IMR-90 (cell line): Measurements from ENCODE around the gene TMEM92. TPM values are rescaled to one million over a fixed set of nuclear protein-coding genes. Genes with fewer than 3 reads are reported as not detected.

Experiments used
- ATAC-seq: fragments of 200-7000 bp; cut with Tn5 transposase; 2 replicates; pipeline ENCODE4 v1.9.1; 2020; ENCODE audit warnings: low read depth, mild to moderate bottlenecking, moderate library complexity
- BruUV-seq: library from RNA; stranded (reverse); fragments of 400-500 nt; replicated peaks from 2 replicates; lab custom pipeline; 2021; lab: Mats Ljungman, UMichigan
- CTCF ChIA-PET: fragments of 300-600 bp; formaldehyde crosslinking; extraction: SDS; loops from one replicate; lab custom pipeline; 2021; ENCODE audit warnings: antibody characterized with exemption; lab: Yijun Ruan, JAX
- POLR2A ChIA-PET: fragments of 300-600 bp; sonication (Branson Sonifier 250); formaldehyde crosslinking; loops from one replicate; lab custom pipeline; 2022; ENCODE audit warnings: antibody characterized with exemption; ENCODE audit not compliant: unreplicated experiment; lab: Charles Lee
- DNase-seq: peaks from one replicate; pipeline ENCODE4 v3.0.0; 2013
- H2AFZ ChIP-seq: replicated peaks from 2 replicates; pipeline ENCODE3; 2013; ENCODE audit warnings: low read length, mild to moderate bottlenecking; ENCODE audit not compliant: poor library complexity
- H2AK5ac ChIP-seq: 2 replicates; pipeline ENCODE4 v1.6.1; 2013; ENCODE audit warnings: low read depth, low read length, inconsistent platforms
- H2AK9ac ChIP-seq: replicated peaks from 2 replicates; pipeline ENCODE3; 2013; ENCODE audit warnings: mild to moderate bottlenecking, low read depth, low read length, moderate library complexity; ENCODE audit not compliant: poor library complexity
- H2BK120ac ChIP-seq: 2 replicates; pipeline ENCODE4 v1.6.1; 2013; ENCODE audit warnings: low read depth, low read length, inconsistent platforms
- H2BK15ac ChIP-seq: 3 replicates; pipeline ENCODE4 v1.6.1; 2013; ENCODE audit warnings: low read depth, low read length, inconsistent platforms
- H2BK20ac ChIP-seq: 2 replicates; pipeline ENCODE4 v1.6.1; 2013; ENCODE audit warnings: low read depth, mild to moderate bottlenecking, inconsistent platforms, low read length, moderate library complexity
- H2BK5ac ChIP-seq: 2 replicates; pipeline ENCODE4 v1.6.1; 2013; ENCODE audit warnings: mild to moderate bottlenecking, low read depth, low read length, inconsistent platforms; ENCODE audit not compliant: poor library complexity, severe bottlenecking
- H3K14ac ChIP-seq: replicated peaks from 2 replicates; pipeline ENCODE4 v1.6.1; 2013; ENCODE audit warnings: low read depth, low read length, inconsistent platforms
- H3K18ac ChIP-seq: 2 replicates; pipeline ENCODE4 v1.6.1; 2013; ENCODE audit warnings: low read depth, low read length, control low read depth
- H3K23ac ChIP-seq: 2 replicates; pipeline ENCODE4 v1.6.1; 2013; ENCODE audit warnings: low read depth, low read length, inconsistent platforms
- H3K27ac ChIP-seq: 2 replicates; pipeline ENCODE4 v1.5.1; 2013; ENCODE audit warnings: mild to moderate bottlenecking, control low read depth, low read length; ENCODE audit not compliant: insufficient read depth
- H3K27me3 ChIP-seq: 2 replicates; pipeline ENCODE4 v1.6.1; 2013; ENCODE audit warnings: low read length; ENCODE audit not compliant: control insufficient read depth, insufficient read depth
- H3K36me3 ChIP-seq: 2 replicates; pipeline ENCODE4 v1.6.1; 2013; ENCODE audit warnings: low read length, mixed read lengths; ENCODE audit not compliant: control insufficient read depth, insufficient read depth
- H3K4ac ChIP-seq: 2 replicates; pipeline ENCODE4 v1.6.1; 2013; ENCODE audit warnings: low read depth, low read length, inconsistent platforms
- H3K4me1 ChIP-seq: 2 replicates; pipeline ENCODE4 v1.6.1; 2013; ENCODE audit warnings: low read length, mixed read lengths; ENCODE audit not compliant: control insufficient read depth, insufficient read depth
- H3K4me2 ChIP-seq: 2 replicates; pipeline ENCODE4 v1.6.1; 2013; ENCODE audit warnings: low read depth, mild to moderate bottlenecking, control low read depth, low read length, moderate library complexity
- H3K4me3 ChIP-seq: 2 replicates; pipeline ENCODE4 v1.5.1; 2013; ENCODE audit warnings: low read depth, mild to moderate bottlenecking, control low read depth, low read length, moderate library complexity; ENCODE audit not compliant: insufficient read depth
- H3K56ac ChIP-seq: 2 replicates; pipeline ENCODE4 v1.6.1; 2013; ENCODE audit warnings: low read length, inconsistent platforms; ENCODE audit not compliant: insufficient read depth; ENCODE audit errors: extremely low read depth
- H3K79me1 ChIP-seq, 2 experiments: 2 replicates each; pipeline ENCODE4 v1.6.1; 2013; ENCODE audit warnings: low read length in 2 of 2, inconsistent platforms in 1 of 2, low read depth in 1 of 2
- H3K9ac ChIP-seq: 2 replicates; pipeline ENCODE4 v1.6.1; 2013; ENCODE audit warnings: low read depth, low read length, control low read depth
- H3K9me1 ChIP-seq: 2 replicates; pipeline ENCODE4 v1.6.1; 2013; ENCODE audit warnings: low read length, inconsistent platforms; ENCODE audit not compliant: insufficient read depth
- H3K9me3 ChIP-seq: 2 replicates; pipeline ENCODE4 v1.6.1; 2013; ENCODE audit warnings: low read length; ENCODE audit not compliant: control insufficient read depth, insufficient read depth
- H4K20me1 ChIP-seq: 2 replicates; pipeline ENCODE4 v1.6.1; 2013; ENCODE audit warnings: low read length, inconsistent platforms; ENCODE audit not compliant: insufficient read depth
- H4K5ac ChIP-seq: 2 replicates; pipeline ENCODE4 v1.6.1; 2013; ENCODE audit warnings: mild to moderate bottlenecking, low read depth, low read length, control low read depth
- H4K8ac ChIP-seq, 2 experiments: 2 replicates each; pipeline ENCODE4 v1.6.1; 2013; ENCODE audit warnings: low read depth in 2 of 2, low read length in 2 of 2, control low read depth in 1 of 2, inconsistent platforms in 1 of 2
- H4K91ac ChIP-seq: 2 replicates; pipeline ENCODE4 v1.6.1; 2013; ENCODE audit warnings: low read depth, low read length, inconsistent platforms; ENCODE audit not compliant: insufficient read depth
- BHLHE40 ChIP-seq: fragments of 150-350 bp; IDR thresholded peaks from 2 replicates; pipeline ENCODE4 v1.6.1; 2016; ENCODE audit warnings: mild to moderate bottlenecking, low read depth, low read length
- CEBPB ChIP-seq: IDR thresholded peaks from 2 replicates; pipeline ENCODE4 v1.6.1; 2012; ENCODE audit warnings: low read depth, low read length, improper control_type of control experiment
- CHD1 ChIP-seq: IDR thresholded peaks from 2 replicates; pipeline ENCODE4 v1.6.1; 2012; ENCODE audit warnings: low read depth, low read length, improper control_type of control experiment
- CTCF ChIP-seq: conservative IDR thresholded peaks from 2 replicates; pipeline ENCODE4 v1.5.1; 2012; ENCODE audit warnings: mild to moderate bottlenecking, low read depth, low read length, improper control_type of control experiment
- ELK1 ChIP-seq: fragments of 150-350 bp; IDR thresholded peaks from 2 replicates; pipeline ENCODE4 v1.6.1; 2016; ENCODE audit warnings: low read depth, mild to moderate bottlenecking, low read length, moderate library complexity, borderline replicate concordance
- FOS ChIP-seq: fragments of 150-350 bp; IDR thresholded peaks from 2 replicates; pipeline ENCODE4 v1.6.1; 2016; ENCODE audit warnings: low read depth, low read length
- MAZ ChIP-seq: IDR thresholded peaks from 2 replicates; pipeline ENCODE4 v1.6.1; 2012; ENCODE audit warnings: low read depth, mild to moderate bottlenecking, low read length, improper control_type of control experiment, moderate library complexity, borderline replicate concordance
- MXI1 ChIP-seq: IDR thresholded peaks from 2 replicates; pipeline ENCODE4 v1.6.1; 2012; ENCODE audit warnings: low read depth, mild to moderate bottlenecking, low read length, moderate library complexity, borderline replicate concordance
- NFE2L2 ChIP-seq: fragments of 150-350 bp; IDR thresholded peaks from 2 replicates; pipeline ENCODE4 v1.6.1; 2016; ENCODE audit warnings: low read depth, mild to moderate bottlenecking, low read length
- POLR2A ChIP-seq: IDR thresholded peaks from 2 replicates; pipeline ENCODE4 v1.6.1; 2012; ENCODE audit warnings: mild to moderate bottlenecking, low read depth, low read length
- RAD21 ChIP-seq: IDR thresholded peaks from 2 replicates; pipeline ENCODE4 v1.6.1; 2012; ENCODE audit warnings: low read length, improper control_type of control experiment
- RFX5 ChIP-seq: IDR thresholded peaks from 2 replicates; pipeline ENCODE4 v1.8.0; 2012; ENCODE audit warnings: low read depth, mild to moderate bottlenecking, low read length, moderate library complexity
- SMC3 ChIP-seq: fragments of 150-350 bp; IDR thresholded peaks from 2 replicates; pipeline ENCODE4 v1.6.1; 2016; ENCODE audit warnings: low read depth, mild to moderate bottlenecking, antibody characterized with exemption, low read length, moderate library complexity
- whole genome bisulfite sequencing, 2 experiments: methylation state at CpG; one replicate each; pipeline versions ENCODE4 v1.1.5 to v1.1.7; 2013; ENCODE audit warnings: missing lambda C conversion rate in 2 of 2; ENCODE audit not compliant: insufficient read length in 1 of 2; ENCODE audit errors: extremely low coverage in 2 of 2; 5-methylcytosine and 5-hydroxymethylcytosine counted together
- dilution Hi-C: fragments of 300-500 bp; cut with HindIII; formaldehyde crosslinking; loops from one replicate; pipeline ENCODE4 v1.14.3; 2018; ENCODE audit warnings: low sequenced_read_pairs; ENCODE audit not compliant: unreplicated experiment
- in situ Hi-C: fragments of 300-500 bp; cut with MboI; formaldehyde crosslinking; loops from 3 replicates; pipeline ENCODE4 v1.14.3; 2019; ENCODE audit warnings: low sequenced_read_pairs, inconsistent platforms, mixed read lengths
- intact Hi-C: fragments of 100-400 bp; cut with micrococcal nuclease; formaldehyde crosslinking; loops from 2 replicates; pipeline ENCODE4 v1.10.0; 2022
- polyA plus RNA-seq, 3 experiments: library from polyadenylated mRNA; depleted of rRNA; stranded (reverse); fragments of >200 nt; gene quantifications; 2 replicates each; pipeline ENCODE4 v1.2.3, GENCODE V29; 2012; ENCODE audit warnings: low replicate concordance in 1 of 3
- total RNA-seq: library from RNA; depleted of rRNA; stranded (reverse); fragments of >200 nt; gene quantifications from 2 replicates; pipeline ENCODE4 v1.2.3, GENCODE V29; 2012

Gene TMEM92
- total and polyA plus RNA-seq, 2 of the 4 experiments (the other 2 are of a cell fraction) = 0.18 to 1.7 TPM

- peak overlapping the region; percentile 98 for H3K4ac ChIP-seq
- H3K23ac ChIP-seq = peak overlapping the region; percentile 64; the same call in 1 of the 2 replicates
- peaks cover 10 to 57% of the 10 kb centered on the region in 2 experiments for H3K79me1 ChIP-seq
- in situ Hi-C loops (no loop called here), intact Hi-C loops (no loop called here), dilution Hi-C loops (no loop called here)
- H4K8ac ChIP-seq = peak overlapping the region in 1 of 2 experiments; percentile 63; a peak in 1 of 4 replicates
- H3K4me3 ChIP-seq = no peak overlapping the region
- H3K27me3 ChIP-seq = no peaks in the 10 kb centered on the region
- H4K20me1 ChIP-seq = no peaks in the 10 kb centered on the region
- H3K14ac ChIP-seq = peak overlapping the region; percentile 85
- peak; percentile 66 for ATAC-seq
- H2BK120ac ChIP-seq = peak overlapping the region; percentile 99
- peak overlapping the region; percentile 85 for H2BK20ac ChIP-seq
- H3K9me3 ChIP-seq = no peaks in the 10 kb centered on the region
- peak; percentile 51 for DNase-seq
- no TSS peak for BruUV-seq
- peak overlapping the region; percentile 31; the same call in 1 of the 2 replicates for H3K9ac ChIP-seq
- H3K9me1 ChIP-seq = peaks cover 43% of the 10 kb centered on the region
- POLR2A ChIA-PET = interaction anchor here (0.6 to 6.5 kb wide), 2 partner anchors 11 to 61 kb away, joined by 6 to 149 read pairs; partner anchors contain the start of gene COL1A1
- H2AK9ac ChIP-seq = peak overlapping the region; percentile 92
- peaks cover 57% of the 10 kb centered on the region for H3K4me1 ChIP-seq
- CTCF ChIA-PET = no interaction called here
- H4K5ac ChIP-seq = peak overlapping the region; percentile 44
- H3K27ac ChIP-seq = peak overlapping the region; percentile 38
- peak overlapping the region; percentile 14; the same call in 1 of the 2 replicates for H3K4me2 ChIP-seq
- peak overlapping the region; percentile 99 for H2AK5ac ChIP-seq
- peak overlapping the region; percentile 36 for H2BK5ac ChIP-seq
- no peaks in the 10 kb centered on the region for H3K36me3 ChIP-seq
- TF ChIP-seq CEBPB (no peak), BHLHE40 (no peak), FOS (no peak), NFE2L2 (no peak), SMC3 (0 out of 2 replicates have a peak, but pooled peaks have one; percentile 2), CTCF (no peak), MAZ (peak; percentile 72), RAD21 (peak; percentile 10; the same call in 1 of the 2 replicates), CHD1 (no peak), MXI1 (no peak), ELK1 (no peak), POLR2A (no peak), RFX5 (no peak)
- peak overlapping the region; percentile 30; the same call in 1 of the 2 replicates for H3K18ac ChIP-seq
- H4K91ac ChIP-seq = peak overlapping the region; percentile 99
- WGBS, 2 experiments = 68% methylated on average over 15 of the region's 23 CpGs; no CpG with 5 or more reads in 1 of the 2 experiments
- H2BK15ac ChIP-seq = peak overlapping the region; percentile 84; the same call in 2 of the 3 replicates
- H2AFZ ChIP-seq = peak overlapping the region; percentile 83
- H3K56ac ChIP-seq = no peak overlapping the region; the same call in none of the 2 replicates
Observed at GRCh38 chr17:50264263-50265113, 9.8 kb upstream of the TMEM92 start.
